Measurements from ENCODE around the gene GSK3A.
A peak's percentile ranks its signal among the peaks of the same experiment; 100 is the strongest.

The GSK3A gene

DNA sequence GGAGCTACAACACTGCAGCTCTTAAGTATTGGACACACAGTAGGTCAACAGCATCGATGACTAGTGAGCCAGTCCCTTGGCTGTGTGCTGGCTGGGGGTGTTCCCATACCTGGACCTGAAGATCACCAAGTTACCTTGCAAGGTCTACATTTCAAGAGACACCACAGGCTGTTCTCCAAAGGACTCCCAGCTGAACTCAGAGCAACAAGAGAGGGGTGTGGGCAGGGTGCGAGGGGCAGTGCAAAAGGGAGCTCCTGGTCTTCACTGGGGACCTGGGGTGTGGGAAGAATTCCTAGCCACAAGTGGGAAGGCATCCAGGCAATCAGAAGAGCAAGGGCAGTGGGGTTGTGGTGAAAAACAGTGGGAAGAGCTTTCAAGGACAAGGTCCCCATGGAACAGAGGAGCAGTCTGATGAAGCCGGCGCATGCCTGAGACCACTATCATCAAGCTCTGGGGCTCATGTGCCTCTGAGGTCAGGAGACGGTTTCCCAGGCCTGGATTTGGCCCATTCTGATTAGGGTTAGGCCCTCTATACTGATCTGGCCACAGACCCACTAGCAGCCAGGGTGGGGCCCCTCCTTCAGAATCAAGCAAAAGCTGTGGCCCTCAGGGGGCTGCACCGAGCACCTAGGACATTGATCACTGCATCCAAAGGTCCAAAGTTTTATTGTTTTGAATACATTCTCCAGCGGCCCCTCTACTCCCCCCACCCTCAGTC is 4.7 kb upstream of the GSK3A start:
- WGBS = 94% methylated on average over 7 of the region's 7 CpGs
- H4K8ac ChIP-seq (ENCODE audit: low read length) = peak overlapping the region; percentile 85
- no peak overlapping the region for H2BK5ac ChIP-seq (ENCODE audit: low read depth, low read length, poor library complexity, severe bottlenecking)
- peak overlapping the region in 1 of 2 experiments; percentile 11 for H3K4ac ChIP-seq (ENCODE audit: low read depth in 1 of 2, low read length in 2 of 2)
- no peak overlapping the region for H3K4me3 ChIP-seq (ENCODE audit: insufficient read depth in 1 of 2, low read depth in 1 of 2, low read length in 2 of 2)
- peaks cover 14 to 50% of the 10 kb centered on the region in 2 experiments for H3K36me3 ChIP-seq (ENCODE audit: control insufficient read depth in 1 of 2, insufficient read depth in 2 of 2, low read depth in 1 of 2, low read length in 2 of 2)
- DNase-seq = peak; percentile 24
- H3K27ac ChIP-seq (ENCODE audit: low read length, poor library complexity, severe bottlenecking) = peak overlapping the region; percentile 48
- H2AK5ac ChIP-seq (ENCODE audit: low read length, severe bottlenecking) = peak overlapping the region; percentile 80
- H2BK12ac ChIP-seq (ENCODE audit: low read length in 2 of 2) = peak overlapping the region in 1 of 2 experiments; percentile 38
- no peaks in the 10 kb centered on the region for H3K9me3 ChIP-seq (ENCODE audit: control insufficient read depth, low read length)
- peak overlapping the region; percentile 8 for H2BK120ac ChIP-seq (ENCODE audit: low read depth, low read length)
- H3K79me1 ChIP-seq (replicated peaks; ENCODE audit: low read length, poor library complexity, severe bottlenecking) = peaks cover 21% of the 10 kb centered on the region
- H2BK15ac ChIP-seq (ENCODE audit: low read depth, poor library complexity, severe bottlenecking) = no peak overlapping the region
- peak overlapping the region in 1 of 2 experiments; percentile 2 for H3K23ac ChIP-seq (ENCODE audit: low read length in 2 of 2)
- H2AFZ ChIP-seq (ENCODE audit: low read depth, low read length) = no peak overlapping the region
- H4K91ac ChIP-seq (ENCODE audit: low read length) = peak overlapping the region; percentile 70
- H3K14ac ChIP-seq (ENCODE audit: low read length in 2 of 2) = no peak overlapping the region
- no peak overlapping the region for H3K4me2 ChIP-seq (ENCODE audit: low read length, poor library complexity, severe bottlenecking)
- peak overlapping the region; percentile 99 for H3K9ac ChIP-seq (ENCODE audit: low read length)
- no peaks in the 10 kb centered on the region for H3K27me3 ChIP-seq (ENCODE audit: control insufficient read depth in 1 of 2, insufficient read depth in 1 of 2, low read length in 2 of 2)
- no peak overlapping the region for H3K18ac ChIP-seq (ENCODE audit: low read depth in 1 of 2, low read length in 2 of 2)
- H3K4me1 ChIP-seq (ENCODE audit: control insufficient read depth, insufficient read depth, low read depth, low read length) = peaks cover 40% of the 10 kb centered on the region

DNA sequence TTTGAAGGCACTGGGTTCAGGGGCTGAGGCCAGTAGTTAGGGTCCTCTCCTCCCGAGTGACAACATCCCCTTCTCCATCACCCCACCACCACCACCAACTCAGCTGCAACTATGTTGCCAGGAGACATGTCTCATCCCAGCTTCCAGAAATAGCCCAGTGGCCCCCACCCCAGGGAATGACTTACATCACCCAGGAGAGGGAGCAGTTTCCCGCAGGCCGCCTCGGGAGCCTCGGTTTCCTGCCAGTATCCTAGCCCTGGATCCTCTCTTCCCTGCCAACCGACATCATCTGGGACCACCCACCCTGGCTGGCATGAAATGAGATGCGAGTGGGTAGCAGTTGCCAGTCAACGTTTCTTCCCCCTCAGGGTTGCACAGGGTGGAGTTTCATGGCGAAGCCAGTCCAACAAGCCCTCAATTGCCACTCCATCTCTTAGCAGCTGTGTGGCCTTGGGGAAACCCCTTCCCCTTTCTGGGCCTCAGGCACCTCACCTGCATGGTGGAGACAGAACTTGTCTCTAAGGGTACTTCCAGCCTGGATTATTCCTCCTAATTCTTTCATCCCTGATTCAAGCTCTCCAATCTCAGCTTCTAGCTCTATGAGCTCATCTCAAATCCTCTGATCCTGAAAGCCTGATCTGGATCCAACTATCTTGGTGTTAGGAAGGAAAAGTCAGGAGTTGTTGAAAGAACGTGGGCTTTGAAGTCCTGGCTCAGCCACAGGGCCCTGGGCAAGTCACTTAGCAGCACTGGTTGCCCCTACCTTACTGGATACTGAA is 3.9 kb upstream of the GSK3A start:
- H2BK15ac ChIP-seq (ENCODE audit: low read depth, poor library complexity, severe bottlenecking) = no peak overlapping the region
- no peaks in the 10 kb centered on the region for H3K27me3 ChIP-seq (ENCODE audit: control insufficient read depth in 1 of 2, insufficient read depth in 1 of 2, low read length in 2 of 2)
- peaks cover 33% of the 10 kb centered on the region for H3K4me1 ChIP-seq (ENCODE audit: control insufficient read depth, insufficient read depth, low read depth, low read length)
- no peak overlapping the region for H3K23ac ChIP-seq (ENCODE audit: low read length in 2 of 2)
- peak overlapping the region; percentile 80 for H2AK5ac ChIP-seq (ENCODE audit: low read length, severe bottlenecking)
- H4K91ac ChIP-seq (ENCODE audit: low read length) = no peak overlapping the region
- peak overlapping the region; percentile 8 for H2BK120ac ChIP-seq (ENCODE audit: low read depth, low read length)
- H3K9ac ChIP-seq (ENCODE audit: low read length) = peak overlapping the region; percentile 99
- H2AFZ ChIP-seq (ENCODE audit: low read depth, low read length) = no peak overlapping the region
- peak overlapping the region; percentile 18 to 38 for H2BK12ac ChIP-seq (ENCODE audit: low read length in 2 of 2)
- H2BK5ac ChIP-seq (ENCODE audit: low read depth, low read length, poor library complexity, severe bottlenecking) = no peak overlapping the region
- peak overlapping the region; percentile 25 to 50 for H3K18ac ChIP-seq (ENCODE audit: low read depth in 1 of 2, low read length in 2 of 2)
- H3K36me3 ChIP-seq (ENCODE audit: control insufficient read depth in 1 of 2, insufficient read depth in 2 of 2, low read depth in 1 of 2, low read length in 2 of 2) = peaks cover 14 to 50% of the 10 kb centered on the region in 2 experiments
- no peaks in the 10 kb centered on the region for H3K9me3 ChIP-seq (ENCODE audit: control insufficient read depth, low read length)
- no peak overlapping the region for H3K4me2 ChIP-seq (ENCODE audit: low read length, poor library complexity, severe bottlenecking)
- no peak overlapping the region for H3K14ac ChIP-seq (ENCODE audit: low read length in 2 of 2)
- DNase-seq = peak; percentile 87
- H3K79me1 ChIP-seq (replicated peaks; ENCODE audit: low read length, poor library complexity, severe bottlenecking) = peaks cover 21% of the 10 kb centered on the region
- H4K8ac ChIP-seq (ENCODE audit: low read length) = peak overlapping the region; percentile 85
- H3K4me3 ChIP-seq (ENCODE audit: insufficient read depth in 1 of 2, low read depth in 1 of 2, low read length in 2 of 2) = peak overlapping the region in 1 of 2 experiments; percentile 15
- 37% methylated on average over 10 of the region's 10 CpGs for WGBS
- H3K27ac ChIP-seq (ENCODE audit: low read length, poor library complexity, severe bottlenecking) = peak overlapping the region; percentile 48
- H3K4ac ChIP-seq (ENCODE audit: low read depth in 1 of 2, low read length in 2 of 2) = peak overlapping the region in 1 of 2 experiments; percentile 35

DNA sequence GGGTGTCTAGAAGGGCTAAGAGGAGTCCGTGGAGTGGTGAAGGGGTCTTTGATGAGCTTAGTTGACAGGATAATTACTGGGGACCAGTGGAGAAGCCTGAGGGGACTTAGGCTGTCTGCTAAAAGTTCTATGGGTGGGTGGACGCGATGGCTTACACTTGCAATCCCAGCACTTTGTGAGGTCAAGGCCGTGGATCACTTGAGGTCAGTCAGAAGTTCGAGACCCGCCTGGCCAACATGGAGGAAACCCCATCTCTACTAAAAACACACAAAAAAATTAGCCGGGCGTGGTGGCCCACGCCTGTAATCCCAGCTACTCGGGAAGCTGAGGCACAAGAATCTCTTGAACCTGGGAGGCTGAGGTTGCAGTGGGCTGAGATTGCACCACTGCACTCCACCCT is 2.8 kb upstream of the GSK3A start:
- Histone ChIP-seq H2BK5ac (ENCODE audit: low read depth, low read length, poor library complexity, severe bottlenecking) (no peak overlapping the region), H3K4ac (ENCODE audit: low read depth in 1 of 2, low read length in 2 of 2) (no peak overlapping the region), H4K91ac (ENCODE audit: low read length) (peak overlapping the region; percentile 18), H2BK120ac (ENCODE audit: low read depth, low read length) (no peak overlapping the region), H3K4me2 (ENCODE audit: low read length, poor library complexity, severe bottlenecking) (no peak overlapping the region), H2AFZ (ENCODE audit: low read depth, low read length) (no peak overlapping the region), H3K27me3 (ENCODE audit: control insufficient read depth in 1 of 2, insufficient read depth in 1 of 2, low read length in 2 of 2) (no peaks in the 10 kb centered on the region), H3K36me3 (ENCODE audit: control insufficient read depth in 1 of 2, insufficient read depth in 2 of 2, low read depth in 1 of 2, low read length in 2 of 2) (peaks cover 19 to 42% of the 10 kb centered on the region in 2 experiments), H4K8ac (ENCODE audit: low read length) (peak overlapping the region; percentile 83), H2BK12ac (ENCODE audit: low read length in 2 of 2) (no peak overlapping the region), H2AK5ac (ENCODE audit: low read length, severe bottlenecking) (peak overlapping the region; percentile 0), H3K4me1 (ENCODE audit: control insufficient read depth, insufficient read depth, low read depth, low read length) (peaks cover 29% of the 10 kb centered on the region), H3K23ac (ENCODE audit: low read length in 2 of 2) (no peak overlapping the region), H3K4me3 (ENCODE audit: insufficient read depth in 1 of 2, low read depth in 1 of 2, low read length in 2 of 2) (peak overlapping the region in 1 of 2 experiments; percentile 81), H2BK15ac (ENCODE audit: low read depth, poor library complexity, severe bottlenecking) (no peak overlapping the region), H3K9me3 (ENCODE audit: control insufficient read depth, low read length) (no peaks in the 10 kb centered on the region), H3K18ac (ENCODE audit: low read depth in 1 of 2, low read length in 2 of 2) (no peak overlapping the region), H3K79me1 (replicated peaks; ENCODE audit: low read length, poor library complexity, severe bottlenecking) (peaks cover 22% of the 10 kb centered on the region), H3K27ac (ENCODE audit: low read length, poor library complexity, severe bottlenecking) (no peak overlapping the region), H3K14ac (ENCODE audit: low read length in 2 of 2) (no peak overlapping the region), H3K9ac (ENCODE audit: low read length) (peak overlapping the region; percentile 99)
- no peak for DNase-seq
- 86% methylated on average over 10 of the region's 10 CpGs for WGBS
